Measurements from ENCODE around the gene TCP11. TPM values are rescaled to one million over a fixed set of nuclear protein-coding genes. Genes with fewer than 3 reads are reported as not detected.
A peak's percentile ranks its signal among the peaks of the same experiment; 100 is the strongest.
"Not testable (repeated sequence)": the region's sequence is repeated elsewhere in the genome, so short reads cannot be mapped to it uniquely, and the experiment has no call there.

TCP11 gene
- total RNA-seq, 1 donor = 0.72 TPM

- not testable (repeated sequence) for H3K27ac ChIP-seq (ENCODE audit: low read depth, low read length); H3K79me2 ChIP-seq (ENCODE audit: insufficient read depth, low read length); DNase-seq (ENCODE audit: insufficient read length, low spot score, missing footprints); H3K4me3 ChIP-seq (ENCODE audit: insufficient read depth, low read length); H3K4me2 ChIP-seq (ENCODE audit: insufficient read depth, low read length); H3K36me3 ChIP-seq (ENCODE audit: insufficient read depth, low read length); H3K9me3 ChIP-seq (ENCODE audit: low read depth, low read length); H4K20me1 ChIP-seq (ENCODE audit: insufficient read depth, low read length); H3K27me3 ChIP-seq (ENCODE audit: insufficient read depth, low read length); H2AFZ ChIP-seq (ENCODE audit: low read length); H3K4me1 ChIP-seq (ENCODE audit: insufficient read depth, low read length)
These were observed 35.1 kb downstream of the TCP11 start for GRCh38 chr6:35106061-35106460.

GRCh38 chr6:35105078-35105477 is 36.1 kb downstream of the TCP11 start:
- Histone ChIP-seq H2AFZ (ENCODE audit: low read length) (no peak overlapping the region), H3K4me3 (ENCODE audit: insufficient read depth, low read length) (no peak overlapping the region)

GRCh38 chr6:35099116-35099515 is 42.0 kb downstream of the TCP11 start:
- no peak for TF ChIP-seq CTCF (IDR thresholded peaks at IDR 0.05; ENCODE audit: extremely low read depth, low read depth, low read length)
- H3K79me2 ChIP-seq (ENCODE audit: insufficient read depth, low read length) = no peaks in the 10 kb centered on the region
- no peak overlapping the region for H3K27ac ChIP-seq (ENCODE audit: low read depth, low read length)
- H2AFZ ChIP-seq (ENCODE audit: low read length) = no peak overlapping the region
- H4K20me1 ChIP-seq (ENCODE audit: insufficient read depth, low read length) = no peaks in the 10 kb centered on the region
- no peaks in the 10 kb centered on the region for H3K9me3 ChIP-seq (ENCODE audit: low read depth, low read length)
- no peaks in the 10 kb centered on the region for H3K27me3 ChIP-seq (ENCODE audit: insufficient read depth, low read length)
- no peak overlapping the region for H3K4me2 ChIP-seq (ENCODE audit: insufficient read depth, low read length)
- no peak for DNase-seq (ENCODE audit: insufficient read length, low spot score, missing footprints)
- peaks cover 24% of the 10 kb centered on the region for H3K4me1 ChIP-seq (ENCODE audit: insufficient read depth, low read length)
- H3K36me3 ChIP-seq (ENCODE audit: insufficient read depth, low read length) = no peaks in the 10 kb centered on the region
- H3K4me3 ChIP-seq (ENCODE audit: insufficient read depth, low read length) = no peak overlapping the region

More at GRCh38 chr6:35105078-35105477, 36.1 kb downstream of the TCP11 start:
- no peak overlapping the region for H3K4me2 ChIP-seq (ENCODE audit: insufficient read depth, low read length)
- no peak for DNase-seq (ENCODE audit: insufficient read length, low spot score, missing footprints)
- no peak overlapping the region for H3K27ac ChIP-seq (ENCODE audit: low read depth, low read length)
- H3K36me3 ChIP-seq (ENCODE audit: insufficient read depth, low read length) = no peaks in the 10 kb centered on the region
- H3K9me3 ChIP-seq (ENCODE audit: low read depth, low read length) = no peaks in the 10 kb centered on the region
- no peaks in the 10 kb centered on the region for H4K20me1 ChIP-seq (ENCODE audit: insufficient read depth, low read length)
- no peaks in the 10 kb centered on the region for H3K27me3 ChIP-seq (ENCODE audit: insufficient read depth, low read length)
- H3K79me2 ChIP-seq (ENCODE audit: insufficient read depth, low read length) = no peaks in the 10 kb centered on the region
- TF ChIP-seq CTCF (IDR thresholded peaks at IDR 0.05; ENCODE audit: extremely low read depth, low read depth, low read length) = no peak
- no peaks in the 10 kb centered on the region for H3K4me1 ChIP-seq (ENCODE audit: insufficient read depth, low read length)

- Histone ChIP-seq H3K9me3 (ENCODE audit: low read depth, low read length) (no peaks in the 10 kb centered on the region), H3K27ac (ENCODE audit: low read depth, low read length) (peak overlapping the region; percentile 78), H2AFZ (ENCODE audit: low read length) (no peak overlapping the region), H3K27me3 (ENCODE audit: insufficient read depth, low read length) (no peaks in the 10 kb centered on the region), H3K79me2 (ENCODE audit: insufficient read depth, low read length) (no peaks in the 10 kb centered on the region), H3K36me3 (ENCODE audit: insufficient read depth, low read length) (no peaks in the 10 kb centered on the region), H3K4me1 (ENCODE audit: insufficient read depth, low read length) (peaks cover 51% of the 10 kb centered on the region), H3K4me2 (ENCODE audit: insufficient read depth, low read length) (peak overlapping the region; percentile 42), H3K4me3 (ENCODE audit: insufficient read depth, low read length) (no peak overlapping the region), H4K20me1 (ENCODE audit: insufficient read depth, low read length) (no peaks in the 10 kb centered on the region)
- TF ChIP-seq CTCF (IDR thresholded peaks at IDR 0.05; ENCODE audit: extremely low read depth, low read depth, low read length) = no peak
- peak; percentile 83 for DNase-seq (ENCODE audit: insufficient read length, low spot score, missing footprints)
These were observed 44.8 kb downstream of the TCP11 start for GRCh38 chr6:35096129-35096862.

Measured in osteoblast (primary cell).